ENCODE results near the gene FHIP2A. TPM values are rescaled to one million over a fixed set of nuclear protein-coding genes. Genes with fewer than 3 reads are reported as not detected.

The FHIP2A gene
- total RNA-seq, 1 experiment from 2014 or later = 15.3 TPM

GRCh38 chr10:114859222-114859621 lies 37.6 kb downstream of the FHIP2A start:
- H3K27me3 Mint-ChIP-seq (ENCODE audit: insufficient read depth, unreplicated experiment) = no peaks in the 10 kb centered on the region
- H3K27ac Mint-ChIP-seq (ENCODE audit: unreplicated experiment) = no peak overlapping the region
- no TSS peak for BruUV-seq (replicated peaks)
- H3K4me3 Mint-ChIP-seq (ENCODE audit: unreplicated experiment) = no peak overlapping the region
- POLR2A ChIA-PET = no interaction called here
- CTCF ChIA-PET = no interaction called here
- intact Hi-C loops (cut with micrococcal nuclease; ENCODE audit: unreplicated experiment) = no loop called here
- TF ChIP-seq CTCF (IDR thresholded peaks at IDR 0.05; ENCODE audit: insufficient read depth in 1 of 2, low read depth in 1 of 2, low read length in 1 of 2, severe bottlenecking in 1 of 2, unreplicated experiment in 1 of 2) = no peak
- H3K4me1 ChIP-seq = peaks cover 8% of the 10 kb centered on the region; the same call in 1 of the 2 replicates
- DNase-seq = no peak
- peaks cover 11% of the 10 kb centered on the region for H3K4me1 Mint-ChIP-seq (ENCODE audit: low read depth, unreplicated experiment)
- H3K36me3 ChIP-seq (ENCODE audit: control insufficient read depth, insufficient read depth, low read length) = no peaks in the 10 kb centered on the region; the same call in 1 of the 2 replicates
- H3K27me3 ChIP-seq (replicated peaks; ENCODE audit: control insufficient read depth, insufficient read depth, low read length) = no peaks in the 10 kb centered on the region
- H3K4me3 ChIP-seq (ENCODE audit: low read depth, low read length) = no peak overlapping the region
- H3K36me3 Mint-ChIP-seq (ENCODE audit: insufficient read depth, unreplicated experiment) = peaks cover 8% of the 10 kb centered on the region
- no peaks in the 10 kb centered on the region for H3K9me3 ChIP-seq
- no peaks in the 10 kb centered on the region for H3K9me3 Mint-ChIP-seq (ENCODE audit: unreplicated experiment)

DNA sequence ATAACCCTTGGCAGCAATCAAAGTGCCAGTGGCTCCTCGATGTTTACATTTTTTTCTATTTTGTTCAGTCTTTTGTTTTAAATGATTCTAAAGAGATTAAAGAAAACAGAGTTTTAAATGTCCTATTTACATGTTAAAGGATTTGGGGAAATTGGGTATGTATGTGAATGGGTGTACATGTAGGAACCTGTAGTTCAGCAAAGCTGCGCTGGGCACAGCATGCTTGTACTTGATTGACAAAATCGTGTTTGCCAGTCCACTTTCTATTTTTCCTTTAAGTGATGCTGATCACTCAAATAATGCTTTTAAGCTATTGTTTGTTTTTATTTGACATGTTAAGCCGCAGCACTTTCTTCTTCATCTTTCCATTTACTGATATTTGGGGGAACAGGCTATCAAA lies 40.9 kb downstream of the FHIP2A start:
- BruUV-seq (replicated peaks) = no TSS peak
- ChIA-PET POLR2A (no interaction called here), CTCF (no interaction called here)
- no peaks in the 10 kb centered on the region for H3K36me3 ChIP-seq (ENCODE audit: control insufficient read depth, insufficient read depth, low read length)
- H3K4me3 ChIP-seq (ENCODE audit: low read depth, low read length) = no peak overlapping the region
- H3K4me1 Mint-ChIP-seq (ENCODE audit: low read depth, unreplicated experiment) = no peaks in the 10 kb centered on the region
- no peak for DNase-seq
- no peaks in the 10 kb centered on the region for H3K27me3 Mint-ChIP-seq (ENCODE audit: insufficient read depth, unreplicated experiment)
- intact Hi-C loops (cut with micrococcal nuclease; ENCODE audit: unreplicated experiment) = no loop called here
- no peak overlapping the region for H3K4me3 Mint-ChIP-seq (ENCODE audit: unreplicated experiment)
- no peak overlapping the region for H3K27ac Mint-ChIP-seq (ENCODE audit: unreplicated experiment)
- no peaks in the 10 kb centered on the region for H3K4me1 ChIP-seq
- no peak for TF ChIP-seq CTCF (IDR thresholded peaks at IDR 0.05; ENCODE audit: insufficient read depth in 1 of 2, low read depth in 1 of 2, low read length in 1 of 2, severe bottlenecking in 1 of 2, unreplicated experiment in 1 of 2)
- H3K9me3 Mint-ChIP-seq (ENCODE audit: unreplicated experiment) = no peaks in the 10 kb centered on the region
- H3K27me3 ChIP-seq (replicated peaks; ENCODE audit: control insufficient read depth, insufficient read depth, low read length) = no peaks in the 10 kb centered on the region
- peaks cover 6% of the 10 kb centered on the region for H3K36me3 Mint-ChIP-seq (ENCODE audit: insufficient read depth, unreplicated experiment)
- H3K9me3 ChIP-seq = no peaks in the 10 kb centered on the region

GRCh38 chr10:114867365-114867764 lies 45.8 kb downstream of the FHIP2A start:
- no peaks in the 10 kb centered on the region for H3K36me3 Mint-ChIP-seq (ENCODE audit: insufficient read depth, unreplicated experiment)
- Histone ChIP-seq H3K4me1 (no peaks in the 10 kb centered on the region), H3K27me3 (replicated peaks; ENCODE audit: control insufficient read depth, insufficient read depth, low read length) (no peaks in the 10 kb centered on the region; the same call in 1 of the 2 replicates), H3K4me3 (ENCODE audit: low read depth, low read length) (no peak overlapping the region), H3K9me3 (no peaks in the 10 kb centered on the region), H3K36me3 (ENCODE audit: control insufficient read depth, insufficient read depth, low read length) (no peaks in the 10 kb centered on the region)
- no TSS peak for BruUV-seq (replicated peaks)
- intact Hi-C loops (cut with micrococcal nuclease; ENCODE audit: unreplicated experiment) = no loop called here
- no peak for DNase-seq
- no peak overlapping the region for H3K27ac Mint-ChIP-seq (ENCODE audit: unreplicated experiment)
- no peaks in the 10 kb centered on the region for H3K4me1 Mint-ChIP-seq (ENCODE audit: low read depth, unreplicated experiment)
- POLR2A ChIA-PET = no interaction called here
- CTCF ChIA-PET = interaction anchor here (1.5 kb wide), 1 partner anchor 10 kb away, joined by 9 read pairs; no protein-coding TSS in a partner anchor
- TF ChIP-seq CTCF (IDR thresholded peaks at IDR 0.05; ENCODE audit: insufficient read depth in 1 of 2, low read depth in 1 of 2, low read length in 1 of 2, severe bottlenecking in 1 of 2, unreplicated experiment in 1 of 2) = no peak
- no peak overlapping the region for H3K4me3 Mint-ChIP-seq (ENCODE audit: unreplicated experiment)
- H3K27me3 Mint-ChIP-seq (ENCODE audit: insufficient read depth, unreplicated experiment) = no peaks in the 10 kb centered on the region
- no peaks in the 10 kb centered on the region for H3K9me3 Mint-ChIP-seq (ENCODE audit: unreplicated experiment)

Measured in Caco-2 (cell line).